ENCODE results near the gene S100A1. TPM values are rescaled to one million over a fixed set of nuclear protein-coding genes. Genes with fewer than 3 reads are reported as not detected.

The S100A1 gene
- total and polyA plus RNA-seq, 8 donors = 5.7 to 64.8 (median 45.5) TPM; not detected in 5

DNA sequence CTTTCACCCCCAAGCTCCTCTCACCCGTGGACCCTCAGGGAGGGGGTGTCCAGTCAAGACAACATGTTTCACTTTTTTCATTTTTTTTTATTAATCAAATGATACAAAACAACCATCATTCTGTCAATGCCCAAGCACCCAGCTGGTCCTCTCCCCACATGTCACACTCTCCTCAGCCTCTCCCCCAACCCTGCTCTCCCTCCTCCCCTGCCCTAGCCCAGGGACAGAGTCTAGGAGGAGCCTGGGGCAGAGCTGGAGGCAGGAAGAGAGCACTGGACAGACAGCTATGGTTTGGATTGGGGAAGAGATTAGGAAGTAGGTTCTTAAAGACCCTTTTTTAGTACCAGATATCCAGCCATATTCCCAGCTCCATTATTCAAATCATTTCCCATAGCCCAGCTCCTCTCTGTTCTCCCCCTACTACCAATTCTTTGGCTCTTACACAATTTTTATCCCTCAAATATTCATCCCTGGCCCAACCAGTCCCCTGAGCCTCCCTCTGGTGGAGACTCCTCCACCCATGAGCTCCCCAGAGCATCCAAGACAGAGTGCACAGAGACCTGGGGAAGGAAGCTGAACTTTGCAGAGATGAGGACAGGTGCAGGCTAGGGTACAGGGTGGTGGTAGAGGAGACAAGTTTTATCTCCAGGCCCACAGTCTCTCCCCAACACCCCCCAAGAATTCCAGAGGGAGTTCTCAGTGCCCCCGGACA is 13.9 kb upstream of the S100A1 start:
- Histone ChIP-seq H3K27ac (peak overlapping the region; percentile 40 to 90 (median 88)), H3K9me3 (no peaks in the 10 kb centered on the region), H3K36me3 (peaks cover 0 to 14% (median 7%) of the 10 kb centered on the region in 4 donors), H3K27me3 (no peaks in the 10 kb centered on the region), H3K4me1 (peaks cover 49 to 81% (median 66%) of the 10 kb centered on the region in 4 donors), H3K4me3 (peak overlapping the region in 1 of 4 donors; percentile 43)
- TF ChIP-seq POLR2AphosphoS5 (IDR thresholded peaks at IDR 0.05) (no peak), POLR2A (IDR thresholded peaks at IDR 0.05) (no peak), CTCF (IDR thresholded peaks at IDR 0.05) (no peak), EP300 (IDR thresholded peaks at IDR 0.05) (no peak)
- intact Hi-C loops (cut with DNase I; ENCODE audit: low total_unique reads) = no loop called here
- peak in 1 of 2 donors; percentile 12 for DNase-seq
- 52 to 83% (median 74%) methylated on average over 2 of the region's 2 CpGs for WGBS, 5 donors

DNA sequence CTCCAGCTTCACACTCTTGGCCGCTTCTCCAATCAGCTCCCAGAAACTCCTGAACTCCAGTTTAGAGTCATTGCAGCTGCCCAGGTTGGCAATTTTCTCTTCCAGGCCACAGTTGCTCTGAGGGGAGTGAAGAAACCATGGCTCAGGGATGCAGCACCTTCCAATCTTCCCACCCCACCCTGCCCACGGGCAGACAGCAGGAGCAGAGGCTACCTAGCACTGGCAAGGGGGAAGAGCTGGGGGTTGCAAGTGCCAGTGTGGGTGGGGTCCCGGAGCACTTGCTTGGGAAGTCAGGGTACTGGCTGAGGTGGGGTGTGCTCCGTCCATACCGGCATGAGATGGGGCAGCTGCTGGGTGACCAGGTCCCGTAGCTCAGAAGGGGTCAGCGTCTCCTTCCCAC is 13.3 kb upstream of the S100A1 start:
- Histone ChIP-seq H3K4me1 (peaks cover 44 to 76% (median 61%) of the 10 kb centered on the region in 4 donors), H3K27ac (peak overlapping the region in 3 of 5 donors; percentile 87 to 89 (median 88)), H3K9me3 (no peaks in the 10 kb centered on the region), H3K36me3 (peaks cover 0 to 20% (median 8%) of the 10 kb centered on the region in 4 donors), H3K27me3 (no peaks in the 10 kb centered on the region), H3K4me3 (peak overlapping the region in 1 of 4 donors; percentile 43)
- DNase-seq = no peak
- intact Hi-C loops (cut with DNase I; ENCODE audit: low total_unique reads) = no loop called here
- TF ChIP-seq EP300 (IDR thresholded peaks at IDR 0.05) = no peak
- TF ChIP-seq POLR2AphosphoS5 (IDR thresholded peaks at IDR 0.05) = no peak
- WGBS, 5 donors = 84 to 91% (median 90%) methylated on average over 7 of the region's 7 CpGs

DNA sequence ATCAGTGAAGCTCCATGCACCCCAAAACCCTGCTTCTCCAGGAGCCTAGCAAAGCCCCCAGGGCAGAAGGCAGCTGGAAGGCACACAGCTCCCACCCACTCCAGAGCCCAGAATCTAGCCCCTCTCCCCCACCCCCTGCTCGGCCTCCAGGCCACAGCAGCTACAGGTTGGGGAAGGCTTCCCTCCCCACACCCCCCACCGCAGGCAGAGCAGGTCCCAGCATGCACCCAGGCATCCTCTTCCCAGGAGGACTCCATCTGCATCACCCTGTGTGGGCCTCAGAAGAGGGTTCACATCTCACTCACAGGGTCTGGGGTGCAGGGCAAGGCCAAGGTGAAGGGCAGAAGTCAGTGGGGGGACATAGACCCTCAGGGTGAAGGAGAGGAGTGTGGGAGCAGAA is 12.8 kb upstream of the S100A1 start:
- Histone ChIP-seq H3K4me1 (peaks cover 39 to 71% (median 56%) of the 10 kb centered on the region in 4 donors), H3K36me3 (peaks cover 0 to 24% (median 8%) of the 10 kb centered on the region in 4 donors), H3K27me3 (no peaks in the 10 kb centered on the region), H3K9me3 (no peaks in the 10 kb centered on the region), H3K27ac (peak overlapping the region; percentile 48 to 89 (median 66)), H3K4me3 (peak overlapping the region; percentile 3 to 43 (median 18))
- TF ChIP-seq POLR2AphosphoS5 (IDR thresholded peaks at IDR 0.05) = no peak
- no peak for TF ChIP-seq POLR2A (IDR thresholded peaks at IDR 0.05)
- no peak for TF ChIP-seq EP300 (IDR thresholded peaks at IDR 0.05)
- no peak for TF ChIP-seq CTCF (IDR thresholded peaks at IDR 0.05)
- WGBS, 5 donors = 70 to 93% (median 78%) methylated on average over 2 of the region's 2 CpGs
- intact Hi-C loops (cut with DNase I; ENCODE audit: low total_unique reads) = no loop called here
- no peak for DNase-seq

DNA sequence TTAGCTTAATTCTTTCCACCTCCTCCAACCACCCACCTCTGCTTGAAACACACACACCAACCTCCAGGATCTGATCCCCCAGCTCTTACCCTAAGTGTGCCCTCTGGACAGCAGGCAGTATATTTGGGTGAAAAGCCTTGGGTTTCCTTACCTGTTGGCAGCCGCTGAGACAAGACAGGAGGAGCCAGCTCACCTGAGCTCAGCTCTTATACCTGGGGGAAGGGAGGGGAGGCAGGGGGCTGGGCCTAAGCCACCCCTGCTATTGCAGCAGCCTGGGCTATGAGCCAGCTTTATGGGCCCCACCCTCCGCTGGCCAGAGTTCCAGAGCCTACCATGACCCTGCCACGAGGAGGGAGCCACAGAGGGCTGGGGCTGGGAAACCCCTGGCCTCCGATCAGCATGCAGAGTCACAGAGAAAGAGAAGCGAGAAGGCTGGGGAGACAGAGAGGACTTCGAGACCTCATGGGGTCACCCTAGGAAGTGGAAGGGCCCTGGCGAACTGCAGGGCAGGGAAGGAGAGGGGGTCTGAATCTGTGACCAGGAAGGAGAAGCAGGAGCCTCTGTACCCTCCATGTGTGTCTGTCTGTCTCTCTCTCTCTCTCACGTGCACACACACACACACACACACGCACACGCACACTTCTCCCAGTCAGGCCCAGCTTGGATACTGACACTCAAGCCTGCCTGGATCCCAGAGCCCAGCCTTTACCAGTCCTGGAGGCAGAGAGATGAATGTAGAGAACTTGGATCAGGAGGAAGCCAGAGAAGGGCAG is 11.9 kb upstream of the S100A1 start, which contains the start of gene S100A14:
TSS of gene S100A14 (minus strand) at position 182 of the 773 bp plus-strand sequence. CDS start 467 bp downstream, outside the sequence.
- H3K27ac ChIP-seq = peak within 1 kb of the TSS; percentile 48 to 89 (median 66)
- intact Hi-C loops (cut with DNase I; ENCODE audit: low total_unique reads) = no loop called here
- peak in 1 of 3 donors; percentile 67 for TF ChIP-seq POLR2AphosphoS5 (IDR thresholded peaks at IDR 0.05)
- no peak for TF ChIP-seq POLR2A (IDR thresholded peaks at IDR 0.05)
- H3K4me3 ChIP-seq = peak within 1 kb of the TSS; percentile 3 to 43 (median 18)
- peak; percentile 92 to 94 for DNase-seq
- WGBS, 5 donors = 23 to 55% (median 38%) methylated on average over 9 to 10 of the region's 10 CpGs
- H3K27me3 ChIP-seq = no peaks in the 10 kb centered on the region
- peaks cover 29 to 61% (median 47%) of the 10 kb centered on the region in 4 donors for H3K4me1 ChIP-seq
- peaks cover 0 to 24% (median 10%) of the 10 kb centered on the region in 4 donors for H3K36me3 ChIP-seq
- H3K9me3 ChIP-seq = no peaks in the 10 kb centered on the region

DNA sequence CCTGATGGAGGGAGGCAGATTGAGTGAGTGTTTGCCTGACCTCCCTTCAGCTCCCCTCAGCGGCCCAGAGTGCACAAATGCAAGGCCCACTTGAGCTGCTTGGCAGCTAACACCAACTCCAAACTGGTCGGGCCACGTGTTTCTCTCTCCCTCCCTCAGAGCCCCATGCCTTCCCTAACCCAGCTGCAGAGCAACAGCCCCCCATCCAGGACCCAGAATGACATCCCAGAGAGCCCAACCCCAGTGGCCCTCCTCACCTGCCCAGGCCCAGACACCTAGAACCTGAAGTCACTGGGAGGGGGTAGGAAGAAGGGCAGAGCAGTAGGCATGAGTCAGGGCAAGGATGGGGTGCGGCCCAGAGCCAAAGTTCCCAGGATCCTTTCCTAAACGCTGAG is 11.3 kb upstream of the S100A1 start:
- peak overlapping the region; percentile 46 to 89 (median 66) for H3K27ac ChIP-seq
- H3K4me3 ChIP-seq = no peak overlapping the region
- TF ChIP-seq CTCF (IDR thresholded peaks at IDR 0.05) = no peak
- no peak for TF ChIP-seq POLR2A (IDR thresholded peaks at IDR 0.05)
- no peak for TF ChIP-seq EP300 (IDR thresholded peaks at IDR 0.05)
- no peak for TF ChIP-seq POLR2AphosphoS5 (IDR thresholded peaks at IDR 0.05)
- 37 to 58% (median 47%) methylated on average over 3 to 5 of the region's 5 CpGs for WGBS, 5 donors
- no peaks in the 10 kb centered on the region for H3K27me3 ChIP-seq
- H3K36me3 ChIP-seq = peaks cover 0 to 26% (median 10%) of the 10 kb centered on the region in 4 donors
- DNase-seq = no peak
- H3K9me3 ChIP-seq = no peaks in the 10 kb centered on the region
- H3K4me1 ChIP-seq = peaks cover 28 to 56% (median 42%) of the 10 kb centered on the region in 4 donors
- intact Hi-C loops (cut with DNase I; ENCODE audit: low total_unique reads) = no loop called here
